Measurements from ENCODE around the gene BABAM2.

GRCh38 chr2:28094739-28095138 is 204.2 kb downstream of the BABAM2 start:
- TF ChIP-seq POLR2AphosphoS5 (IDR thresholded peaks at IDR 0.05) (no peak), CTCF (IDR thresholded peaks at IDR 0.05) (no peak)

All from transverse colon (tissue), 4 donors.